ENCODE results near the gene EPN2. TPM values are rescaled to one million over a fixed set of nuclear protein-coding genes. Genes with fewer than 3 reads are reported as not detected.

Gene EPN2
- total RNA-seq, 4 donors from 2014 or later, result 92.7 to 141 (median 119) TPM

DNA sequence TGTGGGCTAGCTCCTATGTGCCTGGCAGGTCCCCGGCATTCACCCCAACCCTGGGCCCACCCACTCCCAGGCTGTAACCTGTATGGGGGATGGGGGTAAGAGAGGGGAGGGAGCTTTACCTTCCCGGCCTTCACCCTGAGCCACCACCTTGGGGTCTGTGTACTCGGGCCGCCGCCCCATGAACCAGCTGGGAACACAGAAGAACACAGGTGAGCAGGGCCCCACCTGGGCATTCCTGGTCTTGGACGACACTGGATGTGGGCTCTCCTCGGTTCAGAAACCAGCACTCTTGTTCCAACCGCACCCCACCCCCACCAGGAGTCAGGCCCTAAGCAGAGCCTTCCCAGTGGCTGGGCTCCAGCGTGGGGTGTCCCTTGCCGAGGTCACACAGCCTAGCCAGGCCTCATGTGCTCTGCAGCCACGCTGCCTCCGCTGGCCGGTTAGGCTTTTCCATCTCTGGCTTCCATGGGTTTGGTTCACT lies 106.5 kb downstream of the EPN2 start:
- H3K27me3 ChIP-seq, result no peaks in the 10 kb centered on the region
- H3K36me3 ChIP-seq, result peaks cover 0 to under 1% (median 0%) of the 10 kb centered on the region in 3 donors
- no peak for DNase-seq (ENCODE audit: low spot score in 2 of 2)
- no peaks in the 10 kb centered on the region for H3K9me3 ChIP-seq
- H3K27ac ChIP-seq, result peak overlapping the region in 2 of 4 donors; percentile 36 to 83
- TF ChIP-seq EP300 (IDR thresholded peaks at IDR 0.05) (no peak), CTCF (IDR thresholded peaks at IDR 0.05) (no peak), POLR2A (IDR thresholded peaks at IDR 0.05) (no peak)
- peaks cover 0 to 59% (median 25%) of the 10 kb centered on the region in 4 donors for H3K4me1 ChIP-seq
- no peak overlapping the region for H3K4me3 ChIP-seq
- 82 to 85% methylated on average over 10 to 12 of the region's 13 CpGs for WGBS, 2 donors

- Histone ChIP-seq H3K36me3 (peaks cover 0 to 3% (median 0%) of the 10 kb centered on the region in 3 donors), H3K9me3 (no peaks in the 10 kb centered on the region), H3K27me3 (no peaks in the 10 kb centered on the region), H3K4me3 (no peak overlapping the region), H3K4me1 (peaks cover 0 to 59% (median 25%) of the 10 kb centered on the region in 4 donors), H3K27ac (peak overlapping the region in 3 of 4 donors; percentile 36 to 83 (median 42))
- WGBS, 2 donors, result 59 to 70% methylated on average over 24 to 39 of the region's 40 CpGs
- DNase-seq (ENCODE audit: low spot score in 2 of 2), result no peak
- TF ChIP-seq EP300 (IDR thresholded peaks at IDR 0.05) (no peak), POLR2A (IDR thresholded peaks at IDR 0.05) (no peak)
These were observed 107.3 kb downstream of the EPN2 start for GRCh38 chr17:19344311-19345066.

GRCh38 chr17:19345067-19345460 lies 107.9 kb downstream of the EPN2 start:
- Histone ChIP-seq H3K4me1 (peaks cover 0 to 59% (median 25%) of the 10 kb centered on the region in 4 donors), H3K9me3 (no peaks in the 10 kb centered on the region), H3K36me3 (peaks cover 0 to 3% (median 0%) of the 10 kb centered on the region in 3 donors), H3K27ac (peak overlapping the region in 2 of 4 donors; percentile 36 to 83), H3K27me3 (no peaks in the 10 kb centered on the region), H3K4me3 (no peak overlapping the region)
- no peak for TF ChIP-seq POLR2A (IDR thresholded peaks at IDR 0.05)
- no peak for TF ChIP-seq CTCF (IDR thresholded peaks at IDR 0.05)
- no peak for TF ChIP-seq EP300 (IDR thresholded peaks at IDR 0.05)
- no peak for DNase-seq (ENCODE audit: low spot score in 2 of 2)
- 88 to 91% methylated on average over 7 of the region's 7 CpGs for WGBS, 2 donors

DNA sequence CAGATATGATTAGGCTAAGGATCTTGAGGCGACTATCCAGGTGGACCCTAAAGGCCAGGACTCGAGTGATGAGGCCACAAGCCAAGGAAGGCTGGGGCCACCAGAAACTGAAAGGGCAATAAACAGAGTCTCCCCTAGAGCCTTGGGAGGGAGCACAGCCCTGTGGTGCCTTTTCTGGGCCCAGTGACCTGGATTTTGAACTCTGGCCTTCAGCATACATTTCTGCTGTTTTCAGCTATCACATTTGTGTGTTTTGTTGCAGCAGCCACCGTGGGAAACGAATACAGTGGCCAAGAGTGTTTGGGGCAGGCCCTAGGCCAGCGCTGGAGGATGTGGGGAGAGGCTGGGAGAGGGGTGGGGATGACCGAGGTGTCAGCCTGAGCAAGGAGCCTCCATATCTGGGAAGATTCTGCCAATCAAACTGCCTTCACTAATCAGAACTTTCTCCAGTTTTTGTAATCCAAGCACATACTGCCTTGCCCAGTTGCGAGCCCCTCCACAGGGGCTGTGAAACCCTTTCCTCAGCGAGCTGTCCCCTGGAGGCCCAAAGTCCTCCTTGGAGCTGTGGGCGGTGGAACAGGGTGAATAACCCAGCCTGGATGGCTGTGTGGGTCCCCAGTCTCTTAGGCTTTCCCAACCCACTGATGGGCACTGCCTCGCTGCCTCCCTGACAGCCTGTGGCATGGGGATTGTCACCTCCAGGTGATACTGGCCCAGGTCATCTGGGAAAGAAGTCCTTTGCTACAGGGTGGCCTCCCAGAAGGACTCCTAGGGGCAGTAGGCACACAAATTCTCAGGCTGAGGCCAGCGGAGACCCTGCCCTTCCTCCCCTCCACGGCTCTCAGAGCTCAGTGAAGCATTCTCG lies 108.6 kb downstream of the EPN2 start:
- no peak for DNase-seq (ENCODE audit: low spot score in 2 of 2)
- no peak for TF ChIP-seq EP300 (IDR thresholded peaks at IDR 0.05)
- TF ChIP-seq CTCF (IDR thresholded peaks at IDR 0.05), result no peak
- TF ChIP-seq POLR2A (IDR thresholded peaks at IDR 0.05), result no peak
- peak overlapping the region; percentile 52 to 88 (median 74) for H3K27ac ChIP-seq
- H3K4me3 ChIP-seq, result no peak overlapping the region
- WGBS, 2 donors, result 82 to 83% methylated on average over 13 of the region's 13 CpGs
- peaks cover 0 to 59% (median 25%) of the 10 kb centered on the region in 4 donors for H3K4me1 ChIP-seq
- H3K9me3 ChIP-seq, result no peaks in the 10 kb centered on the region
- no peaks in the 10 kb centered on the region for H3K27me3 ChIP-seq
- H3K36me3 ChIP-seq, result peaks cover 0 to 3% (median 0%) of the 10 kb centered on the region in 3 donors

DNA sequence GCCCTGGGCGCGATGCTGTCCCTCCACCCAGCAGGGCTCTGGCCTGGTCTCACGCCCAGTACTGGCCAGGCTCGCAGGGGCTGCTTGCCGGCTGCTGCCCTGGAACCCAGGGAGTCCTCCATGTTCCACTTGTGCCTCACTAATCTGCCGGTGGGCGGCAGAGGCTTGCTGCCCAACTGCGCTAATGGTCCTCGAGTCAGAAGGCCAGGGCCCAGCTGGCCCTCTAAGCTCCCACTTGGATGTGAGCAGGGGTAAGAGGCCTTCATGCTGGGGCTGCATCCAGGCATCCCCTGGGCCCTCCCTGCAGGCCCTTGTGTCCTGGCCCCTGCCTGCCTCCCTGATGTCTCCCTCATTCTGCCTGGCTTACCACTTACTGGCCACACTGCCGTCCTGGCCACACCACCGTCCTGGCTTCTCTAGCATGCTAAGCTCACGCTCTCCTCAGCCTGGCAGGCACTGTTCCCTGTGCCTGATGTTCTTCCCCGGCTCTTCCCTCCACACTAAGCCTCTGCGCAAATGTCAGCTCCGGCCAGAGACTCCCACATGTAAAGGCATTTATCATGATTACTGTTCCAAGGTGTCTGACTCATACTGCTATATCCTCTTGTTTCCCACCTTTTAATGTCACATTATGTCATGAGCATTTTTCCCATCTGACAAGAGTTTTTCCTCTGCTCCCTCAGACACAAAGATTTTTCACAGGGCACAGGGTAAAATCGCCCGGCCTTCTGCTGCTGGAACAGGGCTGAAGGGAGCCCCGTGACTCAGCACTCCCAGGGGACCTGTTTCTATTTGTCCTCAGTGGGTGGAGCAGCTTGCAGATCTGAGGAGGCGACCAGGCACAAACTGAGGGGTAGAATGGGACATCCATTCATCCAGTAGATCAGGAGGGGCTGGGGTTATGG lies 109.4 kb downstream of the EPN2 start:
- peak in 1 of 2 donors; percentile 36 for TF ChIP-seq EP300 (IDR thresholded peaks at IDR 0.05)
- TF ChIP-seq POLR2A (IDR thresholded peaks at IDR 0.05), result no peak
- TF ChIP-seq CTCF (IDR thresholded peaks at IDR 0.05), result no peak
- H3K4me3 ChIP-seq, result no peak overlapping the region
- peak; percentile 76 to 80 for DNase-seq (ENCODE audit: low spot score in 2 of 2)
- peak overlapping the region; percentile 52 to 88 (median 74) for H3K27ac ChIP-seq
- WGBS, 2 donors, result 43 to 54% methylated on average over 10 to 19 of the region's 19 CpGs
- peaks cover 0 to 3% (median 0%) of the 10 kb centered on the region in 3 donors for H3K36me3 ChIP-seq
- H3K9me3 ChIP-seq, result no peaks in the 10 kb centered on the region
- peaks cover 0 to 52% (median 25%) of the 10 kb centered on the region in 4 donors for H3K4me1 ChIP-seq
- H3K27me3 ChIP-seq, result no peaks in the 10 kb centered on the region

Measured in tibial nerve (tissue), 4 donors.